ENCODE measurements around the gene RCBTB2. TPM values are rescaled to one million over a fixed set of nuclear protein-coding genes. Genes with fewer than 3 reads are reported as not detected.

RCBTB2 gene
- total and polyA plus RNA-seq, 7 donors = 4.2 to 21.9 (median 9.9) TPM

GRCh38 chr13:48504606-48505005 lies 28.3 kb downstream of the RCBTB2 start:
- intact Hi-C loops (cut with DNase I) = no loop called here
- Histone ChIP-seq H3K4me3 (no peak overlapping the region), H3K36me3 (peaks cover 0 to 10% (median 0%) of the 10 kb centered on the region in 4 donors), H3K27ac (peak overlapping the region in 1 of 4 donors; percentile 60), H3K27me3 (no peaks in the 10 kb centered on the region), H3K9me3 (no peaks in the 10 kb centered on the region), H3K4me1 (no peaks in the 10 kb centered on the region)
- TF ChIP-seq CTCF (IDR thresholded peaks at IDR 0.05) (no peak), EP300 (IDR thresholded peaks at IDR 0.05) (no peak)
- DNase-seq = no peak
- 92 to 94% methylated on average over 8 of the region's 8 CpGs for WGBS, 2 donors

- intact Hi-C loops (cut with DNase I) = no loop called here
Measured at GRCh38 chr13:48502601-48503319, 30.1 kb downstream of the RCBTB2 start.

GRCh38 chr13:48501705-48502104 lies 31.2 kb downstream of the RCBTB2 start:
- peak overlapping the region in 1 of 4 donors; percentile 31 for H3K27ac ChIP-seq
- 92 to 94% methylated on average over 2 of the region's 2 CpGs for WGBS, 2 donors
- H3K4me3 ChIP-seq = no peak overlapping the region
- peaks cover 0 to 8% (median 0%) of the 10 kb centered on the region in 4 donors for H3K36me3 ChIP-seq
- no peak for DNase-seq
- TF ChIP-seq POLR2A (IDR thresholded peaks at IDR 0.05) (no peak), CTCF (IDR thresholded peaks at IDR 0.05) (no peak)
- H3K4me1 ChIP-seq = no peaks in the 10 kb centered on the region
- H3K27me3 ChIP-seq = no peaks in the 10 kb centered on the region
- intact Hi-C loops (cut with DNase I) = no loop called here
- H3K9me3 ChIP-seq = no peaks in the 10 kb centered on the region

More at GRCh38 chr13:48502601-48503319, 30.1 kb downstream of the RCBTB2 start:
- no peaks in the 10 kb centered on the region for H3K27me3 ChIP-seq
- H3K4me1 ChIP-seq = no peaks in the 10 kb centered on the region
- TF ChIP-seq POLR2AphosphoS5 (IDR thresholded peaks at IDR 0.05) (no peak), EP300 (IDR thresholded peaks at IDR 0.05) (no peak), POLR2A (IDR thresholded peaks at IDR 0.05) (no peak), CTCF (IDR thresholded peaks at IDR 0.05) (no peak)
- H3K36me3 ChIP-seq = peaks cover 0 to 8% (median 0%) of the 10 kb centered on the region in 4 donors
- H3K27ac ChIP-seq = no peak overlapping the region
- WGBS, 2 donors = 91 to 93% methylated on average over 19 of the region's 19 CpGs
- no peak overlapping the region for H3K4me3 ChIP-seq
- no peak for DNase-seq
- no peaks in the 10 kb centered on the region for H3K9me3 ChIP-seq

GRCh38 chr13:48500652-48501197 lies 32.2 kb downstream of the RCBTB2 start:
- H3K27ac ChIP-seq = peak overlapping the region in 2 of 4 donors; percentile 32 to 41
- DNase-seq = no peak
- WGBS, 2 donors = 64 to 73% methylated on average over 4 of the region's 4 CpGs

More at GRCh38 chr13:48500652-48501197, 32.2 kb downstream of the RCBTB2 start:
- no peaks in the 10 kb centered on the region for H3K9me3 ChIP-seq
- no peaks in the 10 kb centered on the region for H3K4me1 ChIP-seq
- no peak for TF ChIP-seq CTCF (IDR thresholded peaks at IDR 0.05)
- peak in 2 of 4 donors; percentile 24 to 31 for TF ChIP-seq POLR2AphosphoS5 (IDR thresholded peaks at IDR 0.05)
- H3K27me3 ChIP-seq = no peaks in the 10 kb centered on the region
- peaks cover 0 to 8% (median 0%) of the 10 kb centered on the region in 4 donors for H3K36me3 ChIP-seq
- no peak overlapping the region for H3K4me3 ChIP-seq
- intact Hi-C loops (cut with DNase I) = no loop called here
